ENCODE results near the gene PRKCG.

- TF ChIP-seq CTCF (conservative IDR thresholded peaks at IDR 0.05; ENCODE audit: low read depth, low read length) (no peak), EZH2 (IDR thresholded peaks at IDR 0.05; ENCODE audit: borderline replicate concordance, low read depth, low read length, poor library complexity, severe bottlenecking) (no peak)
Measured at GRCh38 chr19:53897459-53897858, 15.5 kb downstream of the PRKCG start.
